ENCODE data around the gene KYAT1. TPM values are rescaled to one million over a fixed set of nuclear protein-coding genes. Genes with fewer than 3 reads are reported as not detected.
"Not testable (repeated sequence)": the region's sequence is repeated elsewhere in the genome, so short reads cannot be mapped to it uniquely, and the experiment has no call there.

The KYAT1 gene
- total RNA-seq, 1 donor from 2014 or later: 9.9 TPM

DNA sequence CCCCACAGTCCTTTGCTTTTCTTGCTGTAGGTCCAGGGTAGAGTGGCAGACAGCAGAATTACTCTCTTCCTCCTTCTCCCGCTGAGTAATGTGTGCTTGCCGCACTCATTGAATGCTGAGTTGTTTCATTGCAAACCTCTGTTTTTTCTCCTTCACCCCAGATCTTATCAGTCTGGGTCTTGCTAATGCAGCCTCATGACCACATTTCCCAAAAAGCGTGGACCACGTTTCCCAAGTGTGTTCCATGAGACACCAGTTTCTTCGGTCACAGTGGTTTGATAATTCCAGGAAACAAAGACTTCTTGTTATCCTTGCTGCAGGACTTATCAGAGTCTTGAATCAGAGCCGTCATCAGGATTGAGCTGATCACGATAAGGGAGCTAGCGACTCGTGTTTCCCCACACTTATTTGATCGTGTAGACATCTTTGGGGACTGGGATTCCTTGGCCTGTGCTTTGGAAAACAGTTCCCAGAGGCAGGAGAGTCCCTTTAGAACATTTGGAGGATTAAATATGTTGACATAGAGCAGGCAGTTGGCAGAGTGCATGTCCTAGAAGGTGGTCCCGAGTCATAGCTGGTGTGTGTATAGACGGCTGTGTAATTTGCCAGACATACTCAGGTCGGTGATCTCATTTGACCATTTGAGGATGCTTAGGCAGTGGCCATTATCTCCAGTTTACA lies 4.6 kb upstream of the KYAT1 start:
- DNase-seq (ENCODE audit: low read depth): no peak

DNA sequence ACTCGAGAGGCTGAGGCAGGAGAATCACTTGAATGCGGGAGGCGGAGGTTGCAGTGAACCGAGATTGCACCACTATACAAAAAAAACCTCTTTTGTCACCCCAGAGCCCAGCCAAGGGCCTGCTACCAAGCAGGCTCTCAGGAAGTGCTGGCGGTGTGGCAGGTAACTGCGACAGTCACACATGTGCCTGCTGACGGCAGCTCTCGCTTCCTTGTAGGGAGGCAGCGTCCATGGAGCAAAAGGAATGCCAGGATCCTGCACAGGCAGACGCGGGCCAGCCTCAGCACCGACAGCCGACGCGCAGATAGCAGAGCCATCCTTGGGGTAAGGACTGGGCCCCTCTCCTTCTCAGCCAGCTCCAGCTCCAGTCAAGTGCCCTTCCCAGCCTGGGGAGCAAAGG lies 4.0 kb upstream of the KYAT1 start:
- no peak for DNase-seq (ENCODE audit: low read depth)

DNA sequence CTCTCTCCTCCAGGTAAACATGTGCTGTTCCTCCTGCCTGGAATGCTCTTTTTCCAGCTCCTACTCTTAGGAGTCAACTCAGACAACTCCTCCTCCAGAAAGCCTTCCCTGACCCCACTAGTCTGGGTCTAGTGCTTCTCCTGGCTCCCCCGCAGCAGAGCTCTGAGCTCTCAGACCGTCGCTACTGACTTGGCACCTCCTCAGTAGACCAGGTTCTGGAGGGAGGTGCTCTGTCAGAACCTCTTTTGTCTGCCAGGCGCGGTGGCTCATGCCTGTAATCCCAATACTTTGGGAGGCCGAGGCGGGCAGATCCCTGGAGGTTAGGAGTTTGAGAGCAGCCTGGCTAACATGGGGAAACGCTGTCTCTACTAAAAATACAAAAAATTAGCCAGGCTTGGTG lies 3.6 kb upstream of the KYAT1 start:
- no peak for DNase-seq (ENCODE audit: low read depth)

DNA sequence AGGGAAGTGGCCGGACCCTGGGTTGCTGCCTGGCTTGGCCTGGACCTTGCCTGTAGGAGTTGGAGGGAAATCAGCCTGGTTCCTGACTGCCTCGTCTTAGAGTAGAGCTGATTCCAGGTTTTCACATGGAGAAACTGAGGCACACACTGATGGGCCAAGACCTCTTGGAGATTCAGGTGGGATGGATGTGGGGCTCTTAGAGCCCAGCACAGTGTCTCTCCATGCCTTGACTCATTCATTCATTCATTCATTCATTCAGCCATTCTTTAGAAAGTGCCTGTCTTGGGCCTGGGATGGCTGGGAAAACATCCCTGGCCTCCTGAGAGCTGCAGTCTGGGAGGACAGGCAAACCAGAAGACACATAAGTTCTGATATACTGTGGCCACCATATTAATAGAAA lies 2.4 kb upstream of the KYAT1 start:
- no peak for DNase-seq (ENCODE audit: low read depth)

DNA sequence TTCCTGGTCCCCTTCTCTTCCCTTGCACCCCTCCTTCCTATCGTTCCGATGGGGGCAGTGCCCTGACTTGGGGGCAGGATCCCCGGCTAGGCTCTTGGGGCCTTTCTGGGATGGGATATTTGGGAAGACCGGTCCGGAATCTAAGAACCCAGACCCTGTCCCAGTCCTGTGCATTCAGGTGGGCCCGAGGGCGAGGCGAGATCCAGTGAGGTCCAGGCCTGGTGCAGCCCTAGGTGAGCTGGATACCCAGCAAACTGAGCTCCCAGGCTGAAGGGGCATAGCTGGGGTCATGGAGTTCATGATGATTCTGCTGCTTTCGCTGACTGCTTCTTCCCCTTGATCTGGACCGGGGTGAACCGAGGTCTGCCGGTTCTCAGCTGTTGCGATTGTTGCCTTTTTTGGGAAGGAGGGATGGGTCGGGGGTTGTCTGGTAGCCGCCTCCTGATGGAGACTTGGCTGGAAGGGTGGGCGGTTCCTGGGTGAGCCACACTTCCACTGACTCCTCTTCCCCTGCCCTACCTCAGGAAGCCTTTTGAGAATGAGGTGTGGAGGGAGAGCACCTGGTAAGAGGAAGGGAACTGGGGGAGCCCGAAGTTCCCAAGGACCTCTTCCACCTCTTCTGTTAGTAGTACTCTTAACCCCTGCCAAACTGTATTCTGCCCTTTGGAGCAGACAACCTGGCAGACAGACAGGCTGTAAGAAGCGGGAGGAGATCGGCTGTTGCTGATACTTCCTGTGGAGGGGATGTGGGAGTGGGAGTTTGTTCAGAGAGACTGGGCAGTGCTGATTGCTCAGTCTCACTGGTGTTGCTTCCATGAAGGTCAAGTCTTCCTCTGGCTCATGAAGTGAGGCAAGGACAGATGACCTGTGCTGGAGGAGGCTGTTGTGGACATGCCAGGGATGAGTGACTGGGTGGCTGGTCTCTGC lies 1.2 kb upstream of the KYAT1 start:
- DNase-seq (ENCODE audit: low read depth): peak; percentile 88

DNA sequence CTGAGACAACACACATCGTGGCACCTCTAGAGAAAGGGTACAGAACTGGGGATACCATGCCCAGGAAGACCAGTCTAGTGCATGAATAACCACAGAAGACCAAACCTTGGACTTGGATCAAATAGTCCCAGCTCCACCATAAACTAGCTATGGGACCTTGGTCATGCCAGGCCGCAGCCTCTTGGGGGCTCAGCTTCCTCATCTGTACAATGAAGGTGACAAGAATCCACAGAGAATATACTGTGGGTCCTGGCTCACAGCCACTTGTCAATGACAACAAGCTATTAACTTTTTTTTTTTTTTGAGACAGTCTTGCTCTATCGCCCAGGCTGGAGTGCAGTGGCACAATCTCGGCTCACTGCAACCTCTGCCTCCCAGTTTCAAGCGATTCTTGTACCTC lies 3.9 kb downstream of the KYAT1 start:
- no peak for DNase-seq (ENCODE audit: low read depth)

DNA sequence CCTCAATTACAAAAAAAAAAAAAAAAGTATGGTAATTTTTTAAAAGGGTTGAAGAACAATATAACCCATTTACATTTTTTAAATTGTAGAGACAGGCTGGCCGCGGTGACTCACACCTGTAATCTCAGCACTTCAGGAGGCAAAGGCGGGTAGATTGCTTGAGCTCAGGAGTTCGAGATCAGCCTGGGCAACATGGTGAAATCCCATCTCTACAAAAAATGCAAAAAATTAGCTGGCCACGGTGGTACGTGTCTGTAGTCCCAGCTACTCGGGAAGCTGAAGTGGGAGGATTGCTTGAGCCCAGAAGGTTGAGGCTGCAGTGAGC lies 10.8 kb downstream of the KYAT1 start:
- DNase-seq (ENCODE audit: low read depth): not testable (repeated sequence)

DNA sequence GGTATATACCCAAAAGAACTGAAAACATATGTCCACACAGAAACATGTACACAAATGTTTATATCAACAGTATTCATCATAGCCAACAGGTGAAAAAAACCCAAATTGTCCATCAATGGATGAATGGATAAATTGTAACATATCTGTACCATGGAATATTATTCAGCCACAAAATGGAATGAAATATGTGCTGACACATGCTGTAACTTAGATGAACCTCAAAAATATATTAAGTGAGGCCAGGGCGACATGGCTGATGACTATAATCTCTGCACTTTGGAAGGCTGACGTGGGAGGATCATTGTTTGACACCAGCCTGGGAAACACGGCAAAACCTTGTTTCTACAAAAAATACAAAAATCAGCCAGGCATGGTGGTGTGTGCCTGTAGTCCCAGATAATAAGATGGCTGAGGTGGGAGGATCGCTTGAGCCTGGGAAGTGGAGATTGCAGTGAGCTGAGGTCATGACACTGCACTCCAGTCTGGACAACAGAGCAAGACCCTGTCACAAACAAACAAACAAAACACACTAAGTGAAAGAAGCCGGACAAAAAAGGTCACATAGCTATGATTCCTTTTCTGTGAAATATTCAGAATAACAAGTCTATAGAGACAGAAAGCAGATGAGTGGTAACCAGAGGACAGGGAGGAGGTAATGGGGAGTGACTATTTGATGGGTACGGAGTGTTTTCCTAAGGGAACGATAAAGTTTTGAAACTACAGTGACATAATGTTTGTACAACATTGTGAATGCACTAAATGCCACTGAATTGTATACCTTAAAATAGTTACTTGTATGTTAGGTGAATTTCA lies 11.4 kb downstream of the KYAT1 start:
- DNase-seq (ENCODE audit: low read depth): no peak

DNA sequence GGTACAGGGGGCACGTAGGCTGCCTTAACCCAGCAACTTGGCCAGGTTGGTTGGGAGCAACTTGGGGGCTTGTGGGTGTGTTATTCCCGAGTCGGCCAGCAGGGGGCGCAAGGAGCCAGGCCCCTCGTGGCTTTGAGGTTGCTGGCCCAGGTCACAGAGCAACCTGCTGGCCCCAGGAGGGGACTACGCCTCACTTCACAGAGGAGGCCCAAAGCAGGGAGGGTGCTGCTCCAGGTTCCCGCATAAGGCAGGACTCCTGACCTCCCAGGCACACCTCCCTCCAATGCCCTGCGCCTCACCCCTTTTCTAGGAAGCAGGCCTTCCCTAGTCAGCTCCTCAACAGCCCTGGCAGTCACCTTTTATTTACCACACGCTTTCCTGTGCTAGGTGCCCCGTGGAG lies 18.1 kb downstream of the KYAT1 start:
- DNase-seq (ENCODE audit: low read depth): peak; percentile 49

DNA sequence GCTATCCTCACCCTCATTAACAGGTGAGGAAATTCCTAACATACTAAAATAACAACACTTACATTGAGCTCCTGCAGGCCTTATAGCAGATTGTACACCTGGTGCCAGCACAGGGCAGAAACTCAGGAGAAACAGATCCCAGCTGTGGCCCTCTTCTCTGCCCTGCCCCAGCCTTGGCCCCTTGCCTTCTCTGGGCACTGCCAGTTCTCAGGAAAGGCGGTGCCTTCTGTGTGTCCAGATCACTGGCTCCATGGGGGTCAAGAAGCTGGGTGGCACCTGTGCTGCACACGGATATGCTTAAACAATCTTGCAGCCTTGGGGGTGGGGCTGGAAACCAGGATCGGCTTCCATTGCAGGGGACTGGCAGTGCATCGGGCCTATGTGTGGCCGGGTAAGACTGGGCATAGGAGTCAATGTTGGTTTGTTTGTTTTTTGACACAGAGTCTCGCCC lies 19.3 kb downstream of the KYAT1 start:
- DNase-seq (ENCODE audit: low read depth): no peak

DNA sequence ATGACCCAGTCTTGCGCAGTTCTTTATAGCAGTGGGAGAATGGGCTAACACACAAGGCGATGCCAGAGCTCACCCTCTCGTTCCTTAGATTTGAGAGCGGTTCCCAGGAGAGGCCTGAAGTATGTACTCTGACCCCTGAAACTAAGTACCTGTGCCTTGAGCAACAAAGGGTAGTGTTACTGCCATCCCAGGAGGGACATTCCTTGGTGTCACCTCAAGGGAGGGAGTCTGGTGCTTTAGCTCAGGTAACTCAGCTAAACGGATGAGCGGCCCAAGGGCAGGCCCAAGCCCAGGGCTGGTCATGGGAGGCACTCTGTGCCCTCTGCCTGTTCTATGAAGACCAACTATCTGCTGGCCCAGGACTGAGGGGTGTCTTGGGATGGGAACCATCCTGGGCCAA lies 20.2 kb downstream of the KYAT1 start:
- no peak for DNase-seq (ENCODE audit: low read depth)

DNA sequence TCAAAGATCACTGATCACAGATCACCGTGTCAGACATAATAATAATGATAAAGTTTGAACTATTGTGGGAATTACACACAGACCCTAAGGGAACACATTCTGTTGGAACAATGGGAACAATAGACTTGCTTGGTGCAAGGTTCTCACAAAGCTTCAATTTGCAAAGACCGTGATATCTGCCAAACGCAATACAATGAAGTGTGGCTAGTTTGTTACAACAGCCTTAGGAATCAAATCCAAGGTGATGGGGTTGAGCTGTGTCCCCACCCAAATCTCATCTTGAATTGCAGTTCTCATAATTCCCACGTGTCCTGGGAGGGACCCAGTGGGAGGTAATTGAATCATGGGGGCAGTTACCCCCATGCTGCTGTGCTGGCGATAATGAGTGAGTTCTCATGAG lies 20.8 kb downstream of the KYAT1 start:
- DNase-seq (ENCODE audit: low read depth): no peak

DNA sequence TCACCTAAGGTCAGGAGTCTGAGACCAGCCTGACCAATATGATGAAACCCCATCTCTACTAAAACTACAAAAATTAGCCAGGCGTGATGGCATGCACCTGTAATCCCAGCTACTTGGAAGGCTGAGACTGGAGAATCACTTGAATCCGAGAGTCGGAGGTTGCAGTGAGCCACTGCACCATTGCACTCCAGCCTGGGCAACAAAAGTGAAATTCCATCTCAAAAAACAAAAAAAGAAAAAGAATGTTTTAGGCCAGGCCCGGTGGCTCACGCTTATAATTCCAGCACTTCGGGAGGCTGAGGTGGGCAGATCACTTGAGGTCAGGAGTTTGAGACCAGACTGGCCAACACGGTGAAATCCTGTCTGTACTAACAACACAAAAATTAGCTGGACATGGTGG lies 23.3 kb downstream of the KYAT1 start:
- DNase-seq (ENCODE audit: low read depth): not testable (repeated sequence)

DNA sequence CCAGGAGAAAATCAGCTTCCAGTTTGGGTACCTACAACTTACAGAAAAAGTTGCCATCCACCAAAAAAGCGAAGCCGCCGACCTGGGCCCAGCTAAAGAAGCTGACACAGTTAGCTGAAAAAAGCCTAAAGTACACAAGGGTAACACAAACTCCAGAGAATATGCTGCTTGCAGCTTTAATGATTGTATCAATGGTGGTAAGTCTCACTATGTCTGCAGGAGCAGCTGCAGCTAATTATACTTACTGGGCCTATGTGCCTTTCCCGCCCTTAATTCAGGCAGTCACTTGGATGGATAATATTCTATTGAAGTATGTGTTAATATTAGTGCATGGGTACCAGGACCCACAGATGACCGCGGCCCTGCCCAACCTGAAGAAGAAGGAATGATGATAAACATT lies 27.3 kb downstream of the KYAT1 start:
- DNase-seq (ENCODE audit: low read depth): not testable (repeated sequence)

DNA sequence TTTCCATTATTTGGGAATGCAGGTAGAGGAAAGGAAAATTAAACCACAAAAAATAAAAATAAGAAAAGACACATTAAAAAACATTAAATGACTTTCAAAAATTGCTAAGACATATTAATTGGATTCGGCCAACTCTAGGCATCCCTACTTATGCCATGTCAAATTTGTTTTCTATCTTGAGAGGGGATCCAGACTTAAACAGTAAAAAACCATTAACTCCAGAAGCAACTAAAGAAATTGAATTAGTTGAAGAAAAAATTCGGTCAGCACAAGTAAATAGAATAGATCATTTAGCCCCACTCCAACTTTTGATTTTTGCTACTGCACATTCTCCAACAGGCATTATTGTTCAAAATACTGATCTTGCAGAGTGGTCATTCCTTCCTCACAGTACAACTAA lies 29.1 kb downstream of the KYAT1 start:
- DNase-seq (ENCODE audit: low read depth): not testable (repeated sequence)

DNA sequence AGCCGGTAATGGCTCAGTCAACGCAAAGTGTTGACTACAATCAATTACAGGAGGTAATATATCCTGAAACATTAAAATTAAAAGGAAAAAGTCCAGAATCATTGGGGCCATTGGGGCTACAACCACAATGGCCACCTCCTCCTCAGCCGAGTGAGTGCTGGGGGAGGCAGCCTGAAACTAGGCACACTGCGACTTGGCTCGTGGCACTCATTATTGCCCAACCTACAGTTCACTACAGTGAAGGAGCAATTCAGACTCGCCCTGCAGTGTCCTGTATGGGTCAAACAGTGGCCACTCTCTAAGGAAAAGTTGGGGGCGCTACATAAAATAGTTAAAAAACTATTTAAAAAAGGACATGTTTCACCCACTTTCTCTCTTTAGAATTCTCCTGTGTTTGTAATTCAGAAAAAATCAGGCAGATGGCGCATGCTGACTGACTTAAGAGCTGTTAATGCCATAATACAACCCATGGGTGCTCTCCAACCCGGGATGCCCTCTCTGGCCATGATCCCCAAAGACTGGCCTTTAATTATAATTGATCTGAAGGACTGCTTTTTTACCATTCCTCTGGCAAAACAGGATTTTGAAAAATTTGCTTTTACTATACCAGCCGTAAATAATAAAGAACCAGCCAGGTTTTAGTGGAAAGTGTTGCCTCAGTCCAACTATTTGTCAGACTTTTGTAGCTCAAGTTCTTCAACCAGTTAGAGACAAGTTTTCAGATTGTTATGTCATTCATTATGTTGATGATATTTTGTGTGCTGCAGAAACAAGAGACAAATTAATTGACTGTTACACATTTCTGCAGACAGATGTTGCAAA lies 29.8 kb downstream of the KYAT1 start:
- peak; percentile 62 for DNase-seq (ENCODE audit: low read depth)

DNA sequence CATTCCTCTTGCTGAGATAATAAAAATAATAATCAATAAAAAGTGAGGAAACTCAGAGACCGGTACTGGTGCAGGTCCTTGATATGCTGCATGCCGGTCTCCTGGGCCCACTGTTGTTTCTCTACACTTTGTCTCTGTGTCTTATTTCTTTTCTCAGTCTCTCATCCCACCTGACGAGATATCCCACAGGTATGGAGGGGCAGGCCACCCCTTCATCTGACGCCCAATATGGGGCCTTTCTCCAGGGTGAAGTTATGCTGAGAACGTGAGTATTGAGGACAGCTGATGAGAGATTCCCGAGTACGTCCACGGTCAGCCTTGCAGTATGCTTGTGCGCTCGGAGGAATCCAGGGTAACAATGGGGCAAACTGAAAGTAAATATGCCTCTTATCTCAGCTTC lies 30.7 kb downstream of the KYAT1 start:
- DNase-seq (ENCODE audit: low read depth): not testable (repeated sequence)

DNA sequence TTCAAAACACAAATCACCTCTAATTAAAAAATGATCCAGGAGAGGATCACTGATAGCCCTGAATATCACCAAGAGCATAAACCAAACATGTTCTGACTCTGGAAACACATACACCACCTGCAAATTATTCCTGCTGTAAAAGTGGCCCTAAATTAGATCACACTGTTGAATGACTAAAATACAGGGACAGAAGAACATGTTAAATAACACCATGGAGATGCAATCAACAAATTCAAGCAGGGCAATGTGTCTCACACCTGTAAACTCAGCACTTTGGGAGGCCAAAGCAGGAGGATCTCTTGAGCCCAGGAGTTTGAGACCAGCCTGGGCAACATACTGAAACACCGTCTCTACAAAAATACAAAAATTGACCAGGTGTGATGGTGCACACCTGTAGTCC lies 33.9 kb downstream of the KYAT1 start:
- DNase-seq (ENCODE audit: low read depth): no peak

DNA sequence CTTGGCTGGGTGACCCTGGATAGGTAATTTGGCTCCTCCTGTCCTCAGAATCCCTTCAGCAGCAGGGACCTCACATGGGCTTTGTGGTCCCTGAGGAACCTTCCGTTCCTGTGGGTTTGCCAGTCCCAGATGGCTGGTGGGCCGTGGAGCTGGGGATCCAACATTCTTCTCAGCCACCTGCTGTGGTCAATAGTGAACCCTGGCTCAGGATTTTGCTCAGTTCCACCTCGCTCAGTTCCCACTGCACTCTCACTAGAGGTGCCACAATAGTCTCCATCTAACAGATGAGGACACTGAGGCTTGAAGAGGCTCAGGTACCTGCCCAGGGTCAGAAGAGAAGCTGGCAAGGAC lies 35.1 kb downstream of the KYAT1 start:
- peak; percentile 64 for DNase-seq (ENCODE audit: low read depth)

DNA sequence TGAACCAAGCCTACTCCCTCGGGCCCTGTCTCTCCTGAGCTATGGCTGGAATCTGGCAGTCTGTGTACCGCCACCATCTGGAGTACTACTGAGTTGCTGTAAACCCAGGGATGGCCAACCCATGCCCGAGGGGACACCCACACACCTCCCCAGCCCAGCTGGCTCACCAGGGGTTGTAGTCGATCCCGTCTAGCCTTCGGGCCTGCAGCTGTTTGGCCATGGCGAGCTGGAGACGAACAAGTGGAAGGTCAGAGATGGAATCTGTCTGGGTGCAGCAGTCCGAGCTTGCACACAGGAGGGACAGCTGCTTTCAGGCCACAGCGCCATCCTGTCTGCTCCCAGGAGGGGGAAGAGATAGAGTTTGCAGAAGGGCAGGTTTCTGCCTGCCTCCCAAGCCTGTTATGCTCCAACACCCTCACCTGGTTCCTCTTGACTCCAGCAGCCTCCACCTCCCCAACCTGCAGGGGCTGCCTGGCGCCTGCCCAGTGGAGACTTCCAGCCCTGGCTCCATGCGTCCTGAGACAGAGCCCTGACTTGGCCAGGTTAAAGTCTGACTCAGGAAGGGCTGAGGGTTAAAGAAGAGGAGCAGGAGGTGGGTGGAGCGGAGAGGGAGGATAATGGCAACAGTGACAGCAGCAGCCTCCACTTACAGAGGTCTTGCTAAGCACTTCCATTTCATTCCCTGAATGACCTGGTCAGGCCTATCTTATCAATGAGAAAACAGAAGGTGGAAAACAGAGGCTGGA lies 36.4 kb downstream of the KYAT1 start:
- peak; percentile 97 for DNase-seq (ENCODE audit: low read depth)

Data from myocyte (in vitro differentiated cells).